SK-N-SH treated with all-trans-retinoic acid at 6 μM for 48 hours (cell line): ENCODE data around the gene ADIPOR2.

Source experiments
- BACH2 ChIP-seq: fragments of 250-450 bp; sonication (Bioruptor Pico); IDR thresholded peaks from 2 replicates; pipeline ENCODE4 v1.9.0; 2021; ENCODE audit warnings: mild to moderate bottlenecking, borderline replicate concordance
- CREB5 ChIP-seq: fragments of 250-450 bp; sonication (Bioruptor Pico); IDR thresholded peaks from 2 replicates; pipeline ENCODE4 v1.5.1; 2020; ENCODE audit warnings: low read depth, mild to moderate bottlenecking, moderate library complexity
- ISL1 ChIP-seq: fragments of 250-450 bp; sonication (Bioruptor Pico); IDR thresholded peaks from 2 replicates; pipeline ENCODE4 v2.1.2; 2022; ENCODE audit warnings: mild to moderate bottlenecking, moderate library complexity
- PATZ1 ChIP-seq: fragments of 250-450 bp; sonication (Bioruptor Pico); IDR thresholded peaks from 2 replicates; pipeline ENCODE4 v1.8.0; 2020; ENCODE audit warnings: mild to moderate bottlenecking, moderate library complexity, borderline replicate concordance
- PPARA ChIP-seq: fragments of 250-450 bp; sonication (Bioruptor Pico); IDR thresholded peaks from 2 replicates; pipeline ENCODE4 v1.5.0; 2020; ENCODE audit warnings: mild to moderate bottlenecking, borderline replicate concordance
- RARB ChIP-seq: fragments of 250-450 bp; sonication (Bioruptor Pico); IDR thresholded peaks from 2 replicates; pipeline ENCODE4 v1.8.0; 2021; ENCODE audit warnings: mild to moderate bottlenecking, moderate library complexity
- SNAI2 ChIP-seq: fragments of 250-450 bp; sonication (Bioruptor Pico); IDR thresholded peaks from 2 replicates; pipeline ENCODE4 v1.5.0; 2020; ENCODE audit warnings: mild to moderate bottlenecking, moderate library complexity
- ZFP3 ChIP-seq: fragments of 250-450 bp; sonication (Bioruptor Pico); IDR thresholded peaks from 2 replicates; pipeline ENCODE4 v1.5.0; 2020; ENCODE audit warnings: mild to moderate bottlenecking, moderate library complexity
- ZFP30 ChIP-seq: fragments of 450-650 bp; formaldehyde crosslinking; IDR thresholded peaks from 2 replicates; pipeline ENCODE4 v1.5.0; 2022; ENCODE audit warnings: mild to moderate bottlenecking, moderate library complexity
- ZNF8 ChIP-seq: fragments of 450-650 bp; formaldehyde crosslinking; IDR thresholded peaks from 2 replicates; pipeline ENCODE4 v1.5.0; 2020; ENCODE audit warnings: mild to moderate bottlenecking, moderate library complexity

GRCh38 chr12:1797991-1798640 is 107.2 kb downstream of the ADIPOR2 start:
- TF ChIP-seq RARB (CRISPR knock-in tag): no peak
- TF ChIP-seq BACH2 (CRISPR knock-in tag): no peak
- no peak for TF ChIP-seq PATZ1 (CRISPR knock-in tag)
- TF ChIP-seq CREB5 (CRISPR knock-in tag): no peak
- no peak for TF ChIP-seq ZFP3 (CRISPR knock-in tag)
- no peak for TF ChIP-seq ZNF8 (CRISPR knock-in tag)
- no peak for TF ChIP-seq ZFP30
- no peak for TF ChIP-seq ISL1 (CRISPR knock-in tag)
- TF ChIP-seq SNAI2: no peak
- no peak for TF ChIP-seq PPARA (CRISPR knock-in tag)
